Fibroblast of skin of left quadriceps (primary cell): ENCODE data around the gene IFNLR1.

Experiments used
- DNase-seq, 2 experiments: peaks; one replicate each; pipeline ENCODE4 v3.0.0-alpha.2; 2013; ENCODE audit warnings: low read depth in 2 of 2

Gene IFNLR1

DNA sequence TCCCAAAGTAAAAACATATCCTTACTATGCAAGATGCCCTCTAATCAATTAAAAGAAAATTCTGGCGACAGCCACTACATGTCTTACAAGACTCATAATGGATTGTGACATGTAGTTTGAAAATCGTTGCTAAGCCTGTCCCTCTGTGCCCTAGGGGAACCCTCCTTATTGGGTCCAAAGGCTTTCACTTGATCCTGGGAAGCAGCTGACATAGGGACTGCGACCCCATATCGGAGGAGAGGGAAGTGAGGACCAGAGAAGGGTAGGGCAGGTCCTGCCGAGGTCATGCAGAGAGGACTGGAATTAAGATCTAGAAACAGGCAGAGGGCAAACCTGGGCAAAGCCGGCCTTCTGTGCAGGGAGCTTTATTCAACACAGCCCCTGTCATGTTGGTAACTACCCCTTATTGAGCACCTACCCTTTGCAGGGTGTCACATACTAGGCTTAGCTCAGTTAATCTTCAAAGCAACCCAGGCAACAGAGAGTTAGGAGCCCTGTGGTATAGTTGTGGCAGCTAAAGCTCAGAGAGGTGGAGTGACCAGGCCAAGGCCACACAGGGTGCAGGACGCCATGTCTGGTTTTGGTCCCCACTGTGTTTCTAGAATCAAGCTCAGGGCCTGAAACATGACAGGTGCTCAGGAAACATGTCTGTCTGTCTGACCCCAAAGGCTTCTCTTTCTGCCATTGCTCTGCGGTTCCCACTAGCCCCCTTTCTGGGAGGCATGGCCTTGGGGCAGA, 18.4 kb upstream of the IFNLR1 start:
- no peak for DNase-seq

GRCh38 chr1:24204116-24204515, 17.0 kb upstream of the IFNLR1 start:
- no peak for DNase-seq

DNA sequence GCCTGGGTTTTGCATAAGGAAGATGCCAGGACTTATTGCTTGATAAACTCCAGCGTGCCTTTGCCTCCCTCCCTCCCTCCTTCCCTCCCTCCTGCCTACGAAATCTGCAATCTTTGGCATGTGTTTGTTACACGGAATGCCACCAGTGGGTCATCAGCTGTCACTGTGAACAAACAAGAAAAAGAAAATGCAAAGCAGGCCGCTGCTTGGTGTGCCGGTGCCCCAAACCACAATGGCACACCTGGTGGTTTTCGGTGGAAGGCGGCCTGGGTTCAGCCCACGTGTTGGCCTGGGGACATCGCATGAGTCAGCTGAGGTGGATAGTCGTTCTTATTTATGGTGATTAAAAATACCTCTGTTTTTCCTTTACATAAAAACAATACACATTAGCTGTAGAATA, 16.3 kb upstream of the IFNLR1 start:
- no peak for DNase-seq

- no peak for DNase-seq
Observed at GRCh38 chr1:24202987-24203386, 15.9 kb upstream of the IFNLR1 start.

DNA sequence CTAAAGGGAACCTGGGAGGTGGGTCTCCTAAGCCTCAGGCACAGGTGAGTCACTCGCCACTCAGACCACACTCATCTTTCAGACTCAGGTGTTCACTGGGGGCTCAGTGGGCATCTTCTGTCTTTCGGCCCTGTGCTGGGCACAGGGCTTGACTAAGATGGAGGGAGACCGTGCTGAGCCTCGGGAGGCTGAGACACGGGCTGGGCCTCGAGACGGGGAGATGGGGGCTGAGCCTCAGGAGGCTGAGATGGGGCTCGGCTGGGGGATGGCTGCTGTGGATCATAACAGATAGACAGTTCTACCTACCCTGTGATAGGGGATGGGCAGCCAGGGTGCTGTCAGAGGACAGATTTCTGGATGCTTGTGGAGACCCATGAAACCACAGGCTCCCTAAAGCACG, 15.5 kb upstream of the IFNLR1 start:
- DNase-seq = no peak

GRCh38 chr1:24201941-24202440, 14.9 kb upstream of the IFNLR1 start:
- peak; percentile 73 to 77 for DNase-seq

DNA sequence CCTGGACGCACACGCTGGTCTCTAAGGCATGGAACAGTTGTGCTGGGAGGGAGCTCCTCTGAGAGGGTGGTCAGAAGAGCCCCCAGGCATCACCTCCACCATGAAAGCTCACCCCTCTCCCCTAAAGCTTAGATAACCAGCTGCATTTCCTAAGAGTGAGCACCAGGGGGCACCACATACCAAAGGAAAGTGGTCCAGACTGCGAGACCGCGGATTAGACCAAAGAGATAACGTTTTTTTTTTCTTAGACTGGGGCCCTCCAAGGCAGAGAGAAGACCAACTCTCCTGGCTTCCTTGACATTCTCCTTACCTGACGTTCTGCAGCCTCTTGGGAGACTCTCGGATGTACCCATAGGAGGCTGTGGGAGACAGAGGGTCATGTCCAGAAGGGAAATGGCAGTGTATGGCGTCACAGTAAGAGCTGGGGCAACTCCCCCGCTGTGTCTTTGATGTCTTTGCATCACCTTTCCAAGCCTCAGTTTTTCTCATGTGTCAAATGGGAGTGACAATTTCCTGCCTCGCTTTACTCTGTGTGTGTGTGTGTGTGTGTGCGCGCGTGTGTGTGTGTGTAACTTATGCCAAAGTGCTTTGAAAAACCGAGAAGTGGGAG, 12.3 kb upstream of the IFNLR1 start:
- DNase-seq = peak; percentile 22 to 24

DNA sequence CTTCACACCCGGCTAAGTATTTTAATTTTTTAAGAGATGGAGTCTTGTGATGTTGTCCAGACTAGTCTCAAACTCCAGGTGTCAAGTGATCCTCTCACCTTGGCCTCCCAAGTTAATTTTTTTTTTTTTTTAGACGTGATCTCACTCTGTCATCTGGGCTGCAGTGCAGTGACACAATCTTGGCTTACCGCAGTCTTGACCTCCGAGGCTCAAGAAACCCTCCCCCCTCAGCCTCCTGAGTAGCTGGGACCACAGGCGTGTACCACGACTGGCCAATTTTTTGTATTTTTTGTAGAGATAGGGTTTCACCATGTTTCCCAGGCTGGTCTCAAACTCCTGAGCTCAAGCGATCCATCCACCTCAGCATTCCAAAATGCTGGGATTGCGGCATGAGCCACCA, 11.7 kb upstream of the IFNLR1 start:
- no peak for DNase-seq

GRCh38 chr1:24195874-24196273, 8.8 kb upstream of the IFNLR1 start:
- DNase-seq = no peak

DNA sequence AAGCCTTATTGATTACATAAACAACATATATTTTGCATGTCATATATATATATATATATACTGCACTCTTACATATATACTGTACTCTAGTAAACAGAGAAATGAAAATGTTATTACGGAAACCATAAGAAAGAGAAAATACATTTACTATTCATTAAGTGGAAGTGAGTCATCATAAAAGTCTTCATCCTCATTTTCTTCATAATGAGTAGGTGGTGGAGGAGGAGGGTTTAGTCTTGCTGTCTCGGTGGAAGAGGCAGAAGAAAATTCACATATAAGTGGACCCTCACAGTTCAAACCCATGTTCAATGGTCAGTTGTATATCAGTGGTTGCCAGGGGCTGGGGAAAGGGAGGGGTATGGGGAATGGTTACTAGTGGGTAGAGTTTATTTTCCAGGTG, 8.0 kb upstream of the IFNLR1 start:
- DNase-seq = no peak

GRCh38 chr1:24193046-24193445, 6.0 kb upstream of the IFNLR1 start:
- no peak for DNase-seq

- no peak for DNase-seq
Observed at GRCh38 chr1:24191860-24192259, 4.8 kb upstream of the IFNLR1 start.

DNA sequence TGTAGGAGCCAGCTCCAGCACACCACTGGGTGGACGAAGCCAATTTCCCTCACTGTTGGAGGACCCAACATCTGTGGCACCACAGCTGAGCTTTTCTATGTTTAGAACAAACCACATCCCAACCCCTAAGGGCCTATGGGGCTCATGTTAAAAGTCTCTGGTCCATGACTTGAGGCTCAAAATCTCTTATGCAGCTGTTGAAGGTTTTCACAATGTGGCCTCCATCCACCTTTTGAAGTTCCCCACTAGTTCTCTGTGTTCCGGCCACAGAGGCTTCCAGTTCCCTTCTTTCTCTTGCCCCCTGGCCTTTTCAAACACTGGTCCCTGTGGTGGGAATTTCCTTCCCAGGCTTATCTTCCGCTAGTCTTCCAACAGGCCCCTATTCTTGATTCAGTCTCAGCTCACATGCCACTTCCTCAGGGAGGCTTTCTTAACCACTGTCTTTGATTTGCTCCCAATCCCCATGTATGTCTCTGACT, 3.9 kb upstream of the IFNLR1 start:
- DNase-seq = no peak

- DNase-seq = no peak
Observed at GRCh38 chr1:24189528-24189927, 2.4 kb upstream of the IFNLR1 start.

GRCh38 chr1:24186711-24186992, 437 bp downstream of the IFNLR1 start:
- no peak for DNase-seq

GRCh38 chr1:24186031-24186710, 918 bp downstream of the IFNLR1 start:
- DNase-seq = no peak

DNA sequence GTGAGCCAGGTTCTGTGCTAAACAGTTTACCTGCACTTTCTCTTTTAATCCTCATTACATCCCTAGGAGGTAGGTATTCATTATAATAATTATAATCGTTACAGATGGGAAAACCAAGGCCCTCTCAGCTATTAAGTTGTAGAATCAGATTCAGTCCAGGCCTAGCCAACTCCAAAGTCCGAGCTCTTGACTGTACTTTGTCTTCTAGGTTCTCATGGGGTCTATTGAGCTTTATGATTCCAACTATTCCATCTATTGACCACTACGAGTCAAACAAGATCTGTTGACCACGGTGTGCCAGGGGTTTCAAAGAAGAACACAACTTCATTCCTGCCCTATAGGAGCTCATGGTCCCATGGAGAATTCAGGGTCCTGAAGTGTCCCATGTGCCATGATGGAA, 2.0 kb downstream of the IFNLR1 start:
- DNase-seq = no peak

DNA sequence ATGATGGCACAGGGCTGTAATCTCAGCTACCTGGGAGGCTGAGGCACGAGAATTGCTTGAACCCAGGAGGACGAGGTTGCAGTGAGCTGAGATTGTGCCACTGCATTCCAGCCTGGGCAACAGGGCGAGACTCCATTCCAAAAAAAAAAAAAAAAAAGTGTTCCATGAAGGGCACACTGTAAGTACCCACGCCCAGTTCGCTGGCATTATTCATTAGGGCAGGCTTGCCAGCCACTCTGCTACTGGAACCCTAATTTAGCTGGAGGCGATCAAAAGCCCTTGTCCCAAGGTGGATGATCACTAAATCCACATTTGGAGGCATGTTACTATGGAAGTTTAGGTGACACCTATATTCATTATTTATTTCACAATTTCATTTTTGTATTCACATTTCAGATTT, 5.0 kb downstream of the IFNLR1 start:
- DNase-seq = no peak

GRCh38 chr1:24181619-24182018, 5.5 kb downstream of the IFNLR1 start:
- DNase-seq = no peak

- no peak for DNase-seq
Observed at GRCh38 chr1:24180676-24181075, 6.4 kb downstream of the IFNLR1 start.

GRCh38 chr1:24179251-24179840, 7.7 kb downstream of the IFNLR1 start:
- no peak for DNase-seq

GRCh38 chr1:24178407-24178806, 8.7 kb downstream of the IFNLR1 start:
- DNase-seq = no peak

GRCh38 chr1:24177161-24177560, 9.9 kb downstream of the IFNLR1 start:
- no peak for DNase-seq
